Keratinocyte (primary cell): ENCODE measurements around the gene CERKL. TPM values are rescaled to one million over a fixed set of nuclear protein-coding genes. Genes with fewer than 3 reads are reported as not detected.

Source experiments
- DNase-seq: peaks from one replicate; pipeline ENCODE4 v3.0.0-alpha.2; 2011; ENCODE audit warnings: low read depth, missing footprints, low spot score
- FAIRE-seq: peaks from 2 replicates; lab custom pipeline; 2011; peaks lifted over from hg19 to GRCh38; lab: Jason Lieb, UNC
- H2AFZ ChIP-seq: 2 replicates; pipeline ENCODE4 v1.6.0; 2012; ENCODE audit warnings: low read length, control low read depth, inconsistent platforms; ENCODE audit not compliant: control insufficient read depth
- H3K27ac ChIP-seq: 2 replicates; pipeline ENCODE4 v1.5.1; 2011; ENCODE audit warnings: low read length; ENCODE audit not compliant: control insufficient read depth, insufficient read depth
- H3K27me3 ChIP-seq: 3 replicates; pipeline ENCODE4 v1.6.0; 2011; ENCODE audit warnings: low read length; ENCODE audit not compliant: control insufficient read depth, insufficient read depth; ENCODE audit errors: extremely low read depth
- H3K36me3 ChIP-seq, 2 experiments: 2 replicates in 1 of 2; 3 replicates in 1 of 2; pipeline ENCODE4 v1.5.1; 2011; ENCODE audit warnings: low read length in 2 of 2, mild to moderate bottlenecking in 1 of 2; ENCODE audit not compliant: control insufficient read depth in 2 of 2, insufficient read depth in 2 of 2; ENCODE audit errors: extremely low read depth in 1 of 2
- H3K4me1 ChIP-seq: 3 replicates; pipeline ENCODE4 v1.5.1; 2011; ENCODE audit warnings: low read length; ENCODE audit not compliant: control insufficient read depth, insufficient read depth; ENCODE audit errors: extremely low read depth
- H3K4me2 ChIP-seq: 3 replicates; pipeline ENCODE4 v1.6.0; 2011; ENCODE audit warnings: low read depth, low read length; ENCODE audit not compliant: control insufficient read depth, insufficient read depth; ENCODE audit errors: extremely low read depth
- H3K4me3 ChIP-seq, 3 experiments: fragments of 200-600 bp in 1 of 3; sonication (generic) in 1 of 3; 2 replicates in 2 of 3; 3 replicates in 1 of 3; pipeline ENCODE4 v1.5.1; 2011 to 2016; ENCODE audit warnings: low read length in 3 of 3, mild to moderate bottlenecking in 3 of 3, control low read depth in 2 of 3, inconsistent platforms in 1 of 3, low read depth in 1 of 3, mixed read lengths in 1 of 3, mixed run types in 1 of 3, moderate library complexity in 1 of 3; ENCODE audit not compliant: control insufficient read depth in 2 of 3, insufficient read depth in 2 of 3; ENCODE audit errors: extremely low read depth in 1 of 3
- H3K79me2 ChIP-seq: 2 replicates; pipeline ENCODE4 v1.6.0; 2012; ENCODE audit warnings: low read length; ENCODE audit not compliant: control insufficient read depth, insufficient read depth
- H3K9ac ChIP-seq: 3 replicates; pipeline ENCODE4 v1.6.0; 2011; ENCODE audit warnings: low read length; ENCODE audit not compliant: control insufficient read depth, insufficient read depth; ENCODE audit errors: extremely low read depth
- H3K9me1 ChIP-seq: 3 replicates; pipeline ENCODE4 v1.6.0; 2011; ENCODE audit warnings: low read length; ENCODE audit not compliant: control insufficient read depth, insufficient read depth; ENCODE audit errors: extremely low read depth
- H3K9me3 ChIP-seq: 2 replicates; pipeline ENCODE4 v1.5.1; 2012; ENCODE audit warnings: low read depth, low read length; ENCODE audit not compliant: control insufficient read depth
- H4K20me1 ChIP-seq: 3 replicates; pipeline ENCODE4 v1.6.0; 2011; ENCODE audit warnings: low read length; ENCODE audit not compliant: control insufficient read depth, insufficient read depth; ENCODE audit errors: extremely low read depth
- EZH2 ChIP-seq: IDR thresholded peaks from one replicate; pipeline ENCODE4 v1.6.1; 2012; ENCODE audit warnings: inconsistent platforms, mild to moderate bottlenecking, low read length, moderate library complexity
- dilution Hi-C: fragments of 300-500 bp; cut with MboI; formaldehyde crosslinking; loops from one replicate; pipeline ENCODE4 v1.7.0; 2020; ENCODE audit warnings: low sequenced_read_pairs; ENCODE audit not compliant: extremely low pct_ligation_motif_present
- polyA plus RNA-seq, 5 experiments: library from polyadenylated mRNA; depleted of rRNA in 3 of 5; stranded (reverse) in 3 of 5; stranded (forward) in 1 of 5; unstranded in 1 of 5; fragments of >200 nt; gene quantifications; 1 replicate in 1 of 5; 2 replicates in 3 of 5; 3 replicates in 1 of 5; pipeline versions ENCODE4 v1.2.1 to v1.2.3, GENCODE V29; 2011 to 2012; ENCODE audit warnings: missing spikeins in 2 of 5, low read depth in 1 of 5, low replicate concordance in 1 of 5
- TF ChIP-seq, protein P1 (sequence below), 3 experiments: IDR thresholded peaks in 1 of 3; conservative IDR thresholded peaks in 1 of 3; optimal IDR thresholded peaks in 1 of 3; 2 replicates in 2 of 3; 3 replicates in 1 of 3; pipeline versions ENCODE3 to v1.5.1; 2011; ENCODE audit warnings: low read length in 3 of 3, mild to moderate bottlenecking in 3 of 3, moderate library complexity in 2 of 3, control low read depth in 1 of 3, inconsistent platforms in 1 of 3; ENCODE audit not compliant: insufficient read depth in 2 of 3; ENCODE audit errors: extremely low read depth in 1 of 3

Gene CERKL
- polyA plus RNA-seq, 1 donor (not counting 4 experiments of a cell fraction or from before 2014, with no cell fraction given), result 0.03 TPM

GRCh38 chr2:181586569-181587081, 70.3 kb downstream of the CERKL start:
- Histone ChIP-seq H2AFZ (no peak overlapping the region), H4K20me1 (no peaks in the 10 kb centered on the region), H3K9me1 (no peaks in the 10 kb centered on the region), H3K27me3 (no peaks in the 10 kb centered on the region), H3K9ac (no peak overlapping the region), H3K4me3 (no peak overlapping the region), H3K4me1 (peaks cover 8% of the 10 kb centered on the region), H3K36me3 (no peaks in the 10 kb centered on the region), H3K79me2 (no peaks in the 10 kb centered on the region), H3K4me2 (peak overlapping the region; percentile 44), H3K27ac (no peak overlapping the region), H3K9me3 (no peaks in the 10 kb centered on the region)
- FAIRE-seq (peak; percentile 49), DNase-seq (no peak)
- dilution Hi-C loops, result no loop called here
- TF ChIP-seq, protein P1, sequence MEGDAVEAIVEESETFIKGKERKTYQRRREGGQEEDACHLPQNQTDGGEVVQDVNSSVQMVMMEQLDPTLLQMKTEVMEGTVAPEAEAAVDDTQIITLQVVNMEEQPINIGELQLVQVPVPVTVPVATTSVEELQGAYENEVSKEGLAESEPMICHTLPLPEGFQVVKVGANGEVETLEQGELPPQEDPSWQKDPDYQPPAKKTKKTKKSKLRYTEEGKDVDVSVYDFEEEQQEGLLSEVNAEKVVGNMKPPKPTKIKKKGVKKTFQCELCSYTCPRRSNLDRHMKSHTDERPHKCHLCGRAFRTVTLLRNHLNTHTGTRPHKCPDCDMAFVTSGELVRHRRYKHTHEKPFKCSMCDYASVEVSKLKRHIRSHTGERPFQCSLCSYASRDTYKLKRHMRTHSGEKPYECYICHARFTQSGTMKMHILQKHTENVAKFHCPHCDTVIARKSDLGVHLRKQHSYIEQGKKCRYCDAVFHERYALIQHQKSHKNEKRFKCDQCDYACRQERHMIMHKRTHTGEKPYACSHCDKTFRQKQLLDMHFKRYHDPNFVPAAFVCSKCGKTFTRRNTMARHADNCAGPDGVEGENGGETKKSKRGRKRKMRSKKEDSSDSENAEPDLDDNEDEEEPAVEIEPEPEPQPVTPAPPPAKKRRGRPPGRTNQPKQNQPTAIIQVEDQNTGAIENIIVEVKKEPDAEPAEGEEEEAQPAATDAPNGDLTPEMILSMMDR (optimal IDR thresholded peaks at IDR 0.05 in 1 of 3, IDR thresholded peaks at IDR 0.05 in 1 of 3, conservative IDR thresholded peaks at IDR 0.05 in 1 of 3; ENCODE audit: extremely low read depth in 1 of 3, insufficient read depth in 2 of 3, low read length in 3 of 3), result no peak
- TF ChIP-seq EZH2, result no peak

GRCh38 chr2:181585732-181586131, 71.2 kb downstream of the CERKL start:
- FAIRE-seq, result no peak
- Histone ChIP-seq H3K9me3 (no peaks in the 10 kb centered on the region), H3K9ac (no peak overlapping the region), H4K20me1 (no peaks in the 10 kb centered on the region), H3K9me1 (no peaks in the 10 kb centered on the region), H2AFZ (no peak overlapping the region), H3K27me3 (no peaks in the 10 kb centered on the region), H3K27ac (no peak overlapping the region), H3K36me3 (no peaks in the 10 kb centered on the region), H3K79me2 (no peaks in the 10 kb centered on the region), H3K4me2 (no peak overlapping the region), H3K4me1 (peaks cover 8% of the 10 kb centered on the region), H3K4me3 (no peak overlapping the region)
- DNase-seq, result no peak
- dilution Hi-C loops, result no loop called here
- no peak for TF ChIP-seq EZH2
- TF ChIP-seq, protein P1 (optimal IDR thresholded peaks at IDR 0.05 in 1 of 3, IDR thresholded peaks at IDR 0.05 in 1 of 3, conservative IDR thresholded peaks at IDR 0.05 in 1 of 3; ENCODE audit: extremely low read depth in 1 of 3, insufficient read depth in 2 of 3, low read length in 3 of 3), result no peak
